Endodermal cell (in vitro differentiated cells): ENCODE data around the gene STXBP4. TPM values are rescaled to one million over a fixed set of nuclear protein-coding genes. Genes with fewer than 3 reads are reported as not detected.

Experiments
- DNase-seq: peaks from one replicate; pipeline ENCODE4 v3.0.0-alpha.2; 2017
- H3K27ac ChIP-seq: 2 replicates; pipeline ENCODE4 v1.5.1; 2013; ENCODE audit warnings: mild to moderate bottlenecking, low read depth, low read length, moderate library complexity
- H3K27me3 ChIP-seq: 2 replicates; pipeline ENCODE4 v1.6.1; 2013; ENCODE audit warnings: mild to moderate bottlenecking, low read length, moderate library complexity; ENCODE audit not compliant: insufficient read depth, control insufficient read depth, poor library complexity, severe bottlenecking
- H3K36me3 ChIP-seq: 2 replicates; pipeline ENCODE4 v1.7.0; 2013; ENCODE audit warnings: mild to moderate bottlenecking, low read length, moderate library complexity; ENCODE audit not compliant: control insufficient read depth, insufficient read depth
- H3K4me1 ChIP-seq: one replicate; pipeline ENCODE4 v1.7.0; 2013; ENCODE audit warnings: low read length; ENCODE audit not compliant: control insufficient read depth, insufficient read depth
- H3K4me3 ChIP-seq: 2 replicates; pipeline ENCODE4 v1.5.1; 2013; ENCODE audit warnings: mild to moderate bottlenecking, low read length, moderate library complexity
- H3K9ac ChIP-seq: 2 replicates; pipeline ENCODE4 v1.6.1; 2013; ENCODE audit warnings: mild to moderate bottlenecking, low read length, moderate library complexity; ENCODE audit not compliant: poor library complexity, severe bottlenecking; ENCODE audit errors: extremely low read depth
- H3K9me3 ChIP-seq: 2 replicates; pipeline ENCODE4 v1.6.1; 2013; ENCODE audit warnings: mild to moderate bottlenecking, low read length, moderate library complexity; ENCODE audit not compliant: control insufficient read depth
- H3K27ac Mint-ChIP-seq: 2 replicates; pipeline ENCODE4 v1.8.0; 2020; ENCODE audit warnings: mixed read lengths
- H3K27me3 Mint-ChIP-seq: 2 replicates; pipeline ENCODE4 v1.8.0; 2021; ENCODE audit warnings: mild to moderate bottlenecking, mixed read lengths; ENCODE audit not compliant: insufficient read depth
- H3K36me3 Mint-ChIP-seq: 2 replicates; pipeline ENCODE4 v1.8.0; 2020; ENCODE audit warnings: low read depth, mixed read lengths
- H3K4me1 Mint-ChIP-seq: 2 replicates; pipeline ENCODE4 v1.8.0; 2020; ENCODE audit warnings: mixed read lengths
- H3K4me3 Mint-ChIP-seq: 2 replicates; pipeline ENCODE4 v1.8.0; 2020; ENCODE audit warnings: mild to moderate bottlenecking, moderate library complexity, mixed read lengths
- H3K9me3 Mint-ChIP-seq: 2 replicates; pipeline ENCODE4 v1.8.0; 2020; ENCODE audit warnings: mild to moderate bottlenecking, mixed read lengths
- WGBS, 2 experiments: methylation state at CpG; one replicate each; pipeline versions ENCODE4 v1.1.5 to v1.1.7; 2013; ENCODE audit warnings: missing lambda C conversion rate in 2 of 2, mixed read lengths in 1 of 2; ENCODE audit not compliant: insufficient coverage in 1 of 2, insufficient read length in 1 of 2; 5-methylcytosine and 5-hydroxymethylcytosine counted together
- total RNA-seq, 2 donors: library from RNA; stranded (reverse); fragmentation: NEBNext Ultra II Directional in 1 of 2; extraction: Animal tissue kit (Norgen Biotek cat#: 25700) in 1 of 2; gene quantifications; 2 replicates in 1 of 2; 3 replicates in 1 of 2; pipeline ENCODE4 v1.2.1, GENCODE V29; 2021
- TF ChIP-seq, protein P1 (sequence below): fragments of 200-600 bp; sonication (generic); conservative IDR thresholded peaks from 2 replicates; pipeline ENCODE4 v1.5.0; 2021; ENCODE audit warnings: antibody characterized with exemption, mild to moderate bottlenecking

STXBP4 gene
- total RNA-seq, 2 donors from 2014 or later = 15.5 to 18.0 TPM

GRCh38 chr17:55121268-55121667 is 152.7 kb downstream of the STXBP4 start:
- DNase-seq = no peak
- H3K27me3 Mint-ChIP-seq = no peaks in the 10 kb centered on the region
- no peak overlapping the region for H3K27ac ChIP-seq
- H3K4me1 ChIP-seq = no peaks in the 10 kb centered on the region
- no peak overlapping the region for H3K9ac ChIP-seq
- no peak overlapping the region for H3K4me3 Mint-ChIP-seq
- H3K4me3 ChIP-seq = no peak overlapping the region
- TF ChIP-seq, protein P1, sequence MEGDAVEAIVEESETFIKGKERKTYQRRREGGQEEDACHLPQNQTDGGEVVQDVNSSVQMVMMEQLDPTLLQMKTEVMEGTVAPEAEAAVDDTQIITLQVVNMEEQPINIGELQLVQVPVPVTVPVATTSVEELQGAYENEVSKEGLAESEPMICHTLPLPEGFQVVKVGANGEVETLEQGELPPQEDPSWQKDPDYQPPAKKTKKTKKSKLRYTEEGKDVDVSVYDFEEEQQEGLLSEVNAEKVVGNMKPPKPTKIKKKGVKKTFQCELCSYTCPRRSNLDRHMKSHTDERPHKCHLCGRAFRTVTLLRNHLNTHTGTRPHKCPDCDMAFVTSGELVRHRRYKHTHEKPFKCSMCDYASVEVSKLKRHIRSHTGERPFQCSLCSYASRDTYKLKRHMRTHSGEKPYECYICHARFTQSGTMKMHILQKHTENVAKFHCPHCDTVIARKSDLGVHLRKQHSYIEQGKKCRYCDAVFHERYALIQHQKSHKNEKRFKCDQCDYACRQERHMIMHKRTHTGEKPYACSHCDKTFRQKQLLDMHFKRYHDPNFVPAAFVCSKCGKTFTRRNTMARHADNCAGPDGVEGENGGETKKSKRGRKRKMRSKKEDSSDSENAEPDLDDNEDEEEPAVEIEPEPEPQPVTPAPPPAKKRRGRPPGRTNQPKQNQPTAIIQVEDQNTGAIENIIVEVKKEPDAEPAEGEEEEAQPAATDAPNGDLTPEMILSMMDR = no peak
- peaks cover 11% of the 10 kb centered on the region for H3K4me1 Mint-ChIP-seq
- H3K9me3 Mint-ChIP-seq = no peaks in the 10 kb centered on the region
- H3K36me3 ChIP-seq = no peaks in the 10 kb centered on the region
- no peaks in the 10 kb centered on the region for H3K9me3 ChIP-seq
- H3K27me3 ChIP-seq = no peaks in the 10 kb centered on the region
- no peak overlapping the region for H3K27ac Mint-ChIP-seq
- no peaks in the 10 kb centered on the region for H3K36me3 Mint-ChIP-seq

- Histone ChIP-seq H3K4me3 (no peak overlapping the region), H3K27ac (no peak overlapping the region), H3K27me3 (no peaks in the 10 kb centered on the region), H3K9me3 (no peaks in the 10 kb centered on the region), H3K9ac (no peak overlapping the region), H3K4me1 (no peaks in the 10 kb centered on the region), H3K36me3 (no peaks in the 10 kb centered on the region)
- WGBS, 2 experiments = 86 to 100% methylated on average over 2 of the region's 2 CpGs
- Mint-ChIP-seq H3K9me3 (no peaks in the 10 kb centered on the region), H3K27ac (no peak overlapping the region), H3K36me3 (no peaks in the 10 kb centered on the region), H3K27me3 (no peaks in the 10 kb centered on the region), H3K4me1 (peaks cover 11% of the 10 kb centered on the region), H3K4me3 (no peak overlapping the region)
- DNase-seq = no peak
- TF ChIP-seq, protein P1 = no peak
These were observed 153.5 kb downstream of the STXBP4 start for GRCh38 chr17:55122114-55122513.

DNA sequence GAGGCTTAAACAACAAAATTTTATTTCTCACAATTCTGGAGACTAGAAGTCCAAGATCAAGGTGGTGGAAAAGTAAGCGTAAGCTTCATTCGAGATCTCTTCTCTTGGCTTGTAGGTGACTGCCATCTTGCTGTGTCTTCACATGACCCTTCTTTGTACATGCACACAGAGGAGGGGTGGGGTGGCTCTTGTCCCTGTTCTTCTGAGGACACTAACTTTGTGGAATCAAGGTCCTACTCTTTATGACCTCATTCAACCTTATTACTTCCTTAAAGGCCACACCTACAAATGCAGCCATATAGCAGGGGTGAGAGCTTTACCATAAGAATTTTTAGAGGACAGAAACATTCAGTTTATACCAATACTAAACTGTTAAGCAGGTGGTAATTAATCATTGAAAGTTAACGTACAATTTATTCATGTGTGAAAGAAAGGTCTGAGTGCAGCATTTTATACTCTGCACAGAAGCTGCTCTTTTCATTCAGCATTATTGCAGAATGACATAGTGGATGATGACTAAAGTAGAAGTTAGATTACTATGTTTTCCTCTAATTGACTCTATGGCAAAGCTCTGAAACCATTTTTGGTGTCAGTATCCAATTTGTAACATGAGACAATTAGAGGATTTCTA is 156.3 kb downstream of the STXBP4 start:
- no peak overlapping the region for H3K4me3 ChIP-seq
- 94 to 100% methylated on average over 1 to 3 of the region's 3 CpGs for WGBS, 2 experiments
- Mint-ChIP-seq H3K4me1 (peaks cover 11% of the 10 kb centered on the region), H3K27me3 (no peaks in the 10 kb centered on the region), H3K9me3 (no peaks in the 10 kb centered on the region), H3K27ac (no peak overlapping the region), H3K4me3 (no peak overlapping the region), H3K36me3 (no peaks in the 10 kb centered on the region)
- TF ChIP-seq, protein P1 = no peak
- H3K9ac ChIP-seq = no peak overlapping the region
- H3K36me3 ChIP-seq = no peaks in the 10 kb centered on the region
- no peaks in the 10 kb centered on the region for H3K9me3 ChIP-seq
- H3K27me3 ChIP-seq = no peaks in the 10 kb centered on the region
- no peak for DNase-seq
- no peaks in the 10 kb centered on the region for H3K4me1 ChIP-seq
- no peak overlapping the region for H3K27ac ChIP-seq
